ENCODE measurements around the gene PANK2.

The PANK2 gene

DNA sequence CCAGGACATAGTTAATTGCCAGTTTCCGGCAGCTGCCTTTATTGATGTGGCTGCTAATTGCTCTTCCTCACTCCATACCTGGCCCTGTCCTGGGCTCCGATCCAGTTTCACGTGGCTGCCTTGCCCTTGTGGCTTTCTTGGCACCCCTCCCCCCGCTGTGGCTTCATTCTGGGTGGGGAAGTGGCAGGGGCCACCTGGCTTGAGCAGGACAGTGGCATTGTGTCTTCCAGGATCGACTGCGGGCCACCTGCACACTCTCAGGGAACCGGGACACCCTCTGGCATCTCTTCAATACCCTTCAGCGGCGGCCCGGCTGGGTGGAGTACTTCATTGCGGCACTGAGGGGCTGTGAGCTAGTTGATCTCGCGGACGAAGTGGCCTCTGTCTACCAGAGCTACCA lies 31.8 kb upstream of the PANK2 start:
- no peaks in the 10 kb centered on the region for H3K9me3 ChIP-seq (ENCODE audit: control insufficient read depth, insufficient read depth, low read length)
- no CpG with 5 or more reads among the region's 14 CpGs for WGBS (ENCODE audit: insufficient coverage, insufficient read length)
- DNase-seq (ENCODE audit: low read depth, low spot score): no peak

DNA sequence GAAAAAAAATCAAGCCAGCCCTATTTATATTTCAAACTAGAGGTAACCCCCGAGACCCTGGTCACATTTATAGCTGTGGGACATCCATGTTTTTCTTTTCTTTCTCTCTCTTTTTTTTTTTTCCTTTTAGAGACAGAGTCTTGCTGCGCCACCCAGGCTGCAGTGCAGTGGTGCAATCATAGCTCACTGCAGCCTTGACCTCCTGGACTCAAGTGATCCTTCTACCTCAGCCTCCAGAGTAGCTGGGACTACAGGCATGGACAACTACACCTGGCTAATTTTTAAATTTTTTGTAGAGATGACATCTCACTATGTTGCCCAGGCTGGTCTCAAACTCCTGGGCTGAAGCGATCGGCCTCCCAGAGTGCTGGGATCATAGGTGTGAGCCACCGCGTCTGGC lies 30.5 kb upstream of the PANK2 start:
- WGBS (ENCODE audit: insufficient coverage, insufficient read length): no CpG with 5 or more reads among the region's 6 CpGs
- peaks cover 21% of the 10 kb centered on the region for H3K36me3 ChIP-seq (ENCODE audit: control insufficient read depth, insufficient read depth, low read length)

More for the DNA sequence above, 31.8 kb upstream of the PANK2 start:
- Histone ChIP-seq H3K27ac (ENCODE audit: low read length) (no peak overlapping the region), H3K27me3 (ENCODE audit: control insufficient read depth, insufficient read depth, low read length) (no peaks in the 10 kb centered on the region), H3K4me1 (ENCODE audit: control insufficient read depth, insufficient read depth, low read length) (peaks cover 1% of the 10 kb centered on the region; the same call in 1 of the 2 replicates), H3K4me3 (ENCODE audit: low read length) (no peak overlapping the region), H3K36me3 (ENCODE audit: control insufficient read depth, insufficient read depth, low read length) (peaks cover 15% of the 10 kb centered on the region)

DNA sequence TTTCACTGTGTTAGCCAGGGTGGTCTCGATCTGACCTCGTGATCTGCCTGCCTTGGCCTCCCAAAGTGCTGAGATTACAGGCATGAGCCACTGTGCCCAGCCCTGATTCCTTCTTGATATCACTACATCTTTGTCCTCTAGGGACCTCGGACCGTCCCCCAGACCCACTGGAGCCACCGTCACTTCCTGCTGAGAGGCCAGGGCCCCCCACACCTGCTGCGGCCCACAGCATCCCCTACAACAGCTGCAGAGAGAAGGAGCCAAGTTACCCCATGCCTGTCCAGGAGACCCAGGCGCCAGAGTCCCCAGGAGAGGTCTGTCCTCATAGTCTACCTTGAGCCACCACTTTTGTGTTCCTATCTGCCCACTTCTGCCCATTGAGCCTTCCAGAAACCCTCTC lies 28.0 kb upstream of the PANK2 start:
- WGBS (ENCODE audit: insufficient coverage, insufficient read length): no CpG with 5 or more reads among the region's 7 CpGs
- no peaks in the 10 kb centered on the region for H3K27me3 ChIP-seq (ENCODE audit: control insufficient read depth, insufficient read depth, low read length)
- no peak for DNase-seq (ENCODE audit: low read depth, low spot score)
- no peak overlapping the region for H3K27ac ChIP-seq (ENCODE audit: low read length)
- peaks cover 37% of the 10 kb centered on the region for H3K36me3 ChIP-seq (ENCODE audit: control insufficient read depth, insufficient read depth, low read length)
- no peak overlapping the region for H3K4me3 ChIP-seq (ENCODE audit: low read length)
- H3K4me1 ChIP-seq (ENCODE audit: control insufficient read depth, insufficient read depth, low read length): no peaks in the 10 kb centered on the region; the same call in 1 of the 2 replicates
- no peaks in the 10 kb centered on the region for H3K9me3 ChIP-seq (ENCODE audit: control insufficient read depth, insufficient read depth, low read length)

More for the DNA sequence above, 30.5 kb upstream of the PANK2 start:
- Histone ChIP-seq H3K27ac (ENCODE audit: low read length) (no peak overlapping the region), H3K4me1 (ENCODE audit: control insufficient read depth, insufficient read depth, low read length) (peaks cover 1% of the 10 kb centered on the region; the same call in 1 of the 2 replicates), H3K4me3 (ENCODE audit: low read length) (no peak overlapping the region), H3K27me3 (ENCODE audit: control insufficient read depth, insufficient read depth, low read length) (no peaks in the 10 kb centered on the region), H3K9me3 (ENCODE audit: control insufficient read depth, insufficient read depth, low read length) (no peaks in the 10 kb centered on the region)
- no peak for DNase-seq (ENCODE audit: low read depth, low spot score)

DNA sequence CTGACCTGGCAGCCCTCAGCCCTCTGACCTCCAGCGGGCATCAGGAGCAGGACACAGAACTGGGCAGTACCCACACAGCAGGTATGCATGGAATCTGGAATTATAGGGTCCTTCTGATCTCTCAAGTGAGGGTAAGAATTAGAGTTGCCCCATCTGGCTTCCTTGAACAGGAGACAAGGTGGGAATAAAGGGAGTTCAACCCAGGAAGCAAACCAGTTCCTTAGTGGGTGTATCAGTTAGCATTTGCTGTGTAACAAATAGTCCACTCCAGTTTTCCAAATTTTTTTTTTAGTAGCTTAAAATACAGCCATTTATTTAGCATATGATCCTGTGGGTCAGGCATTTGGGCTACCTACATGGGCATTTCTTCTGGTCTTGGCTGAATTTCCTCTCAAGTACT lies 26.9 kb upstream of the PANK2 start:
- DNase-seq (ENCODE audit: low read depth, low spot score): no peak
- H3K9me3 ChIP-seq (ENCODE audit: control insufficient read depth, insufficient read depth, low read length): no peaks in the 10 kb centered on the region
- H3K36me3 ChIP-seq (ENCODE audit: control insufficient read depth, insufficient read depth, low read length): peaks cover 37% of the 10 kb centered on the region
- no peaks in the 10 kb centered on the region; the same call in 1 of the 2 replicates for H3K4me1 ChIP-seq (ENCODE audit: control insufficient read depth, insufficient read depth, low read length)
- no peak overlapping the region for H3K4me3 ChIP-seq (ENCODE audit: low read length)
- H3K27ac ChIP-seq (ENCODE audit: low read length): no peak overlapping the region
- no CpG with 5 or more reads among the region's 1 CpG for WGBS (ENCODE audit: insufficient coverage, insufficient read length)
- no peaks in the 10 kb centered on the region for H3K27me3 ChIP-seq (ENCODE audit: control insufficient read depth, insufficient read depth, low read length)

DNA sequence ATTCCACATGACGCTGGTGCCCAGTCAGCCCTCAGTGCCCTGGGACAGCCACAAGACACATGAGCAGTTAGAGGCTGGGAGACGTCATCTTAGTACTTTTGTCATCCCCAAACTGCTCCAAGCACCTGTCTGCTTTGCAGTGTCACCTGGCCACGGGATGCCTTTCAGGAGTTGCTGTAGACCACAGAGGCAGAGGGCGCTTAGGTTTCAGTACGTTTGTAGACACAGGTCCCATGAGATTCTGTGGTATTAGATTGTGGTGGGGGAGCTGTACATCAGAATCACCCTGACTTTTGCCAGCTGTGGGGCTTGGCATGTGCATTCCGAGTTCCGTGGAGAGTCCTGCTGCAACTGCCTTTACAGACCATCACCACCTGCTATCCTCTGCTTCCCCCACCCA lies 25.9 kb upstream of the PANK2 start:
- WGBS (ENCODE audit: insufficient coverage, insufficient read length): no CpG with 5 or more reads among the region's 7 CpGs
- H3K27me3 ChIP-seq (ENCODE audit: control insufficient read depth, insufficient read depth, low read length): no peaks in the 10 kb centered on the region
- DNase-seq (ENCODE audit: low read depth, low spot score): no peak
- no peak overlapping the region for H3K27ac ChIP-seq (ENCODE audit: low read length)
- H3K4me3 ChIP-seq (ENCODE audit: low read length): no peak overlapping the region
- H3K9me3 ChIP-seq (ENCODE audit: control insufficient read depth, insufficient read depth, low read length): no peaks in the 10 kb centered on the region
- peaks cover 32% of the 10 kb centered on the region for H3K36me3 ChIP-seq (ENCODE audit: control insufficient read depth, insufficient read depth, low read length)
- H3K4me1 ChIP-seq (ENCODE audit: control insufficient read depth, insufficient read depth, low read length): no peaks in the 10 kb centered on the region; the same call in 1 of the 2 replicates

DNA sequence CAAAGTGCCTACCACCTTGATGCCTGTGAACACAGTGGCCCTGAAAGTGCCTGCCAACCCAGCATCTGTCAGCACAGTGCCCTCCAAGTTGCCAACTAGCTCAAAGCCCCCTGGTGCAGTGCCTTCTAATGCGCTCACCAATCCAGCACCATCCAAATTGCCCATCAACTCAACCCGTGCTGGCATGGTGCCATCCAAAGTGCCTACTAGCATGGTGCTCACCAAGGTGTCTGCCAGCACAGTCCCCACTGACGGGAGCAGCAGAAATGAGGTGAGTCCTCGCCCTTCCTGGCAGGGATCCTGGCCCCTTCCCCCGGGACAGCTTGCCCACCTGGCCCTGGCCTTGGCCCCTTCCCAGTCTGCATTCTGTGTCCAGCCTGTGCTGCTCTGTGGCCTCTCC lies 24.7 kb upstream of the PANK2 start:
- Histone ChIP-seq H3K27ac (ENCODE audit: low read length) (no peak overlapping the region), H3K4me1 (ENCODE audit: control insufficient read depth, insufficient read depth, low read length) (no peaks in the 10 kb centered on the region; the same call in 1 of the 2 replicates), H3K27me3 (ENCODE audit: control insufficient read depth, insufficient read depth, low read length) (no peaks in the 10 kb centered on the region), H3K9me3 (ENCODE audit: control insufficient read depth, insufficient read depth, low read length) (no peaks in the 10 kb centered on the region), H3K4me3 (ENCODE audit: low read length) (no peak overlapping the region), H3K36me3 (ENCODE audit: control insufficient read depth, insufficient read depth, low read length) (peaks cover 32% of the 10 kb centered on the region)
- no CpG with 5 or more reads among the region's 5 CpGs for WGBS (ENCODE audit: insufficient coverage, insufficient read length)
- DNase-seq (ENCODE audit: low read depth, low spot score): no peak

DNA sequence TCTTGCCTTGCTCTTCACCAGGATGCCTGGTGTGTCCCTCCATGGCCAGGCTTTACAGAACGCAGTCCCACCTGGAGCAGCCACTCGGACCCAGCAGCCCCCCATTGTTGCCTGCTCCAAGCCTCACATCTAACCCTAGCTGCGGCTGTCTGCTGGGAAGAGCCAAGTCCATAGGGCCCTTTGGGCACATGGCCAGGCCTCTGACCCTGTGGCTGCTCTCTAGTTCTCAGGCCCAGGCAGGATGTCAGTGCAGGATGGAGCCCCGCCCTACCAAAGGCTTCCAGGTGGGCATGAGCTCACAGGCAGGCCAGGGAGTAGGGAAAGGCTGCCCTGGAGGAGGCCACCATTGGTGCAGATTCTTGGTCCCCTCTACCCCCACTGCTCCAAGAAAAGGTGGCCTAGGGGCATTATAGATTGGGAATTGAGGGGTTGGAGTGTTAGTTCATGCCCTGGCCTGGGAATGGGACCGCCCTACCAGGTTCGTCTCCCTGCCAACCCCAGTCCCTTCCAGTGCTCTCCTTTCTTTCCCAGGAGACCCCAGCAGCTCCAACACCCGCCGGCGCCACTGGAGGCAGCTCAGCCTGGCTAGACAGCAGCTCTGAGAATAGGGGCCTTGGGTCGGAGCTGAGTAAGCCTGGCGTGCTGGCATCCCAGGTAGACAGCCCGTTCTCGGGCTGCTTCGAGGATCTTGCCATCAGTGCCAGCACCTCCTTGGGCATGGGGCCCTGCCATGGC lies 23.9 kb upstream of the PANK2 start:
- H3K9me3 ChIP-seq (ENCODE audit: control insufficient read depth, insufficient read depth, low read length): no peaks in the 10 kb centered on the region
- WGBS (ENCODE audit: insufficient coverage, insufficient read length): no CpG with 5 or more reads among the region's 14 CpGs
- H3K27me3 ChIP-seq (ENCODE audit: control insufficient read depth, insufficient read depth, low read length): no peaks in the 10 kb centered on the region
- H3K36me3 ChIP-seq (ENCODE audit: control insufficient read depth, insufficient read depth, low read length): peaks cover 32% of the 10 kb centered on the region
- no peaks in the 10 kb centered on the region; the same call in 1 of the 2 replicates for H3K4me1 ChIP-seq (ENCODE audit: control insufficient read depth, insufficient read depth, low read length)
- no peak overlapping the region for H3K4me3 ChIP-seq (ENCODE audit: low read length)
- no peak for DNase-seq (ENCODE audit: low read depth, low spot score)
- no peak overlapping the region for H3K27ac ChIP-seq (ENCODE audit: low read length)

DNA sequence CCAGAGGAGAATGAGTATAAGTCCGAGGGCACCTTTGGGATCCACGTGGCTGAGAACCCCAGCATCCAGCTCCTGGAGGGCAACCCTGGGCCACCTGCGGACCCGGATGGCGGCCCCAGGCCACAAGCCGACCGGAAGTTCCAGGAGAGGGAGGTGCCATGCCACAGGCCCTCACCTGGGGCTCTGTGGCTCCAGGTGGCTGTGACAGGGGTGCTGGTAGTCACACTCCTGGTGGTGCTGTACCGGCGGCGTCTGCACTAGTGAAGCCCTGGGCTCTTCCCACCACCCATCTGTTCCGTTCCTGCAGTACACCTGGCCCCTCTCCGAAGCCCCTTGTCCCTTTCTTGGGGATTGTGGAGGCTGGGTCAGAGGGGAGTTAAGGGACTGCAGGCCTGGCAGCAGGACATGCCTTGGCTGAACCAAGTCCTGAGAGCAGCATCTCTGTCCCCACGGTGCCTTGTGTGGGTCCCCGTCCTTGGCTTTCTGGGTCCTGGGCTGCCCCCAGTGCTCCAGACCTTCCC lies 23.2 kb upstream of the PANK2 start:
- H3K27me3 ChIP-seq (ENCODE audit: control insufficient read depth, insufficient read depth, low read length): no peaks in the 10 kb centered on the region

DNA sequence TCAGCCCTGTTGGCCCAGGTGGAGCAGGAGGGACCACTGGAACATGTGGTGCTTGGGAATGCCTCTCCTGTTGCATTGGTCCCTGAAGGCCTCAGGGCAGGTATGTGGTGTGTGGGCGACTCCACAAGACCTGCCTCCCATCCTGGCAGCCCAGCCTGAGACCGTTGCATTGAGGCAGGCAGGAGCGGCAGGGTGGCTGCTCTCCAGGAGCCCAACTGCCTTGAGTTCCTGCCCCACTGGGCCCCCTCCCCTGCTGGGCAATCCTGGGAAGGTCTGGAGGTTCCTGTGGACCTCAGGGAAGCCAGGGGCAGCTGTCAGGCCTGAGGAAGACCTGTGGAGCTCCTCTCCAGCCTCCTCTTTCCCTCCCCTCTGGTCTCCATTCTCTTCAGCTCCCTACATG lies 22.7 kb upstream of the PANK2 start:
- no peak for DNase-seq (ENCODE audit: low read depth, low spot score)
- no CpG with 5 or more reads among the region's 3 CpGs for WGBS (ENCODE audit: insufficient coverage, insufficient read length)
- no peak overlapping the region for H3K4me3 ChIP-seq (ENCODE audit: low read length)
- H3K27ac ChIP-seq (ENCODE audit: low read length): no peak overlapping the region
- H3K9me3 ChIP-seq (ENCODE audit: control insufficient read depth, insufficient read depth, low read length): no peaks in the 10 kb centered on the region
- H3K4me1 ChIP-seq (ENCODE audit: control insufficient read depth, insufficient read depth, low read length): no peaks in the 10 kb centered on the region; the same call in 1 of the 2 replicates
- peaks cover 28% of the 10 kb centered on the region for H3K36me3 ChIP-seq (ENCODE audit: control insufficient read depth, insufficient read depth, low read length)
- H3K27me3 ChIP-seq (ENCODE audit: control insufficient read depth, insufficient read depth, low read length): no peaks in the 10 kb centered on the region

More for the DNA sequence above, 23.2 kb upstream of the PANK2 start:
- WGBS (ENCODE audit: insufficient coverage, insufficient read length): no CpG with 5 or more reads among the region's 14 CpGs
- H3K27ac ChIP-seq (ENCODE audit: low read length): no peak overlapping the region
- H3K36me3 ChIP-seq (ENCODE audit: control insufficient read depth, insufficient read depth, low read length): peaks cover 32% of the 10 kb centered on the region
- H3K4me3 ChIP-seq (ENCODE audit: low read length): no peak overlapping the region
- no peak for DNase-seq (ENCODE audit: low read depth, low spot score)
- H3K9me3 ChIP-seq (ENCODE audit: control insufficient read depth, insufficient read depth, low read length): no peaks in the 10 kb centered on the region
- H3K4me1 ChIP-seq (ENCODE audit: control insufficient read depth, insufficient read depth, low read length): no peaks in the 10 kb centered on the region; the same call in 1 of the 2 replicates

DNA sequence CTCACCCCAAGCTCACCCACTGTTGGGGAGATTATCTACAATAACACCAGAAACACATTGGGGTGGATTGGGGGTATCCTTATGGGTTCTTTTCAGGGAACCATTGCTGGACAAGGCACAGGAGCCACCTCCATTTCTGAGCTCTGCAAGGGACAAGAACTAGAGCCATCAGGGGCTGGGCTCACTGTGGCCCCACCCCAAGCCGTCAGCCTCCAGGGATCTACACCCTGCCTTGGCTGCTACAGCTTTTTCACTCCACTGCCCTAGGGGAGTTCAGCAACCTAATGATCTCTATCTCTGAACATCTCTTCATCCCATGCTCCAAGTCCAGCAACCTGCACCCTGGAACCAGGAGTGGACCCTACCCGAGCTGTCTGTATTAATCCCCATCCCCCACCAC lies 21.4 kb upstream of the PANK2 start:
- no peak overlapping the region for H3K4me3 ChIP-seq (ENCODE audit: low read length)
- no peak for DNase-seq (ENCODE audit: low read depth, low spot score)
- WGBS (ENCODE audit: insufficient coverage, insufficient read length): no CpG with 5 or more reads among the region's 2 CpGs
- no peaks in the 10 kb centered on the region for H3K9me3 ChIP-seq (ENCODE audit: control insufficient read depth, insufficient read depth, low read length)
- peaks cover 22% of the 10 kb centered on the region for H3K36me3 ChIP-seq (ENCODE audit: control insufficient read depth, insufficient read depth, low read length)
- no peaks in the 10 kb centered on the region for H3K27me3 ChIP-seq (ENCODE audit: control insufficient read depth, insufficient read depth, low read length)
- H3K4me1 ChIP-seq (ENCODE audit: control insufficient read depth, insufficient read depth, low read length): no peaks in the 10 kb centered on the region; the same call in 1 of the 2 replicates
- no peak overlapping the region for H3K27ac ChIP-seq (ENCODE audit: low read length)

Measured in iPS DF 6.9 (cell line).